GM18951 (cell line): Measurements from ENCODE around the gene OR7G2.
A peak's percentile ranks its signal among the peaks of the same experiment; 100 is the strongest.

Experiments
- POLR2A ChIP-seq: IDR thresholded peaks from 4 replicates; pipeline ENCODE4 v1.6.1; 2011; ENCODE audit warnings: mild to moderate bottlenecking; ENCODE audit not compliant: insufficient read length, insufficient read depth; ENCODE audit errors: extremely low read depth
- in situ Hi-C: fragments of 300-500 bp; cut with MboI; formaldehyde crosslinking; loops from one replicate; pipeline ENCODE4 v1.12.0; 2022; ENCODE audit warnings: low sequenced_read_pairs, mixed read lengths, inconsistent platforms; ENCODE audit not compliant: unreplicated experiment

OR7G2 gene

DNA sequence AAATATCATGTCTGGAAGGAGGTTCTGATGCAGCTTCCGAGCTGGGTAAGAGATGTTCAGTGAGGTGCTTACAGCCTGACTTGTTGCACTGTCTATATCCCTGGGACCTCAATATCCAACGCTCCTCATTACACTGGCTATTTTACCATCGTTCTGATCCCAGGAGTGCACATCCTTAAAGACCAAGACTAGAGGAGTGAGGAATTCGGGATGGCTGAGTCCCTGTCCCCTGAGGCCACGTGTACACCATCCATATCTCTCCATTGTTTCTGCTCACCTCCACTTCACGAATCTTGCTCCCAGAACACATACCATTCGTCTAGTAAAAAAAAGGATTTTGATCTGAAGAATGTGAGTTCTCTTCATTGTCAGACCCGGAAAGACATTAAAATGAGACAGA, at the start of gene OR7G2:
Gene OR7G2 (minus strand): TSS at position 101 of the 400 bp plus-strand sequence. CDS start 4,232 bp downstream, outside the sequence.
- TF ChIP-seq POLR2A: no peak
- in situ Hi-C loops: no loop called here

DNA sequence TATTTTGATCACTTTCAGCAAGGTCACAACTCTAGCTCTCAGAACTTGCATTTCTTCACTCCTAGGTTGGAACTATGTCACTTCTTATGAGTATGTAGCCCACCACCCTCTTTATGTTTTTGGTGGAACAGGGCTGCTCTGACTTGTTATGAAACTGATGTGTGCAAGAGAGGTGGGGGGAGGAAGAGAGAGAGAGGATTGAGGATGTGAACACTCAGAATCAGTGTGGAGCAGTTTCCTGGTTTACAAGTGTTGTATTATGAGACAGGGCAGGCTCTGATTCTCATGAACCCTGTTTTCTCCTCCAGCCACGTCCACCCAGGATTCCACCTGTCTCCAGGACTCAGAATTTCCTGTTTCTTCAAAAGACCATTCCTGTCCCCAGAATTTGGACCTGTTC, 49.0 kb upstream of the OR7G2 start:
- in situ Hi-C loops: no loop called here
- no peak for TF ChIP-seq POLR2A

DNA sequence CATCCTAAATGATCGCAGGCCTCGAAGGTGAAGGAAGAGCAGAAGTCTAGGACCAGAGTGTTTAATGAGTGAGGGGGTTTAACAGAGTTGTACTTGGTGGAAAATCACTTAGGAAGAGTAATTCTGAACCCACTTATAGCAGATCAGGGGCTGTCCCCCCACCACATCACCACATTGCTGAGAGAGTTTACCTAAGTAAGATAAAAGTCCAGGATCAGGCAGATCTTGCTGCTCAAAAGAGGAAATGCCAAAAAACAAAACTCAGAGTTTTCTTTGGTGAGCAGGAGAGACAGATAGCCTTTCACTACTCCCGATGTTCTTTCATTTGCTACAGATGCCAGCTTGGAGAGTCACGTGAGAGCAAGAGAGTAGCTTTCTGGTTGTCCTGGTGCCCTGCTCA, 48.3 kb upstream of the OR7G2 start:
- in situ Hi-C loops: no loop called here
- no peak for TF ChIP-seq POLR2A

DNA sequence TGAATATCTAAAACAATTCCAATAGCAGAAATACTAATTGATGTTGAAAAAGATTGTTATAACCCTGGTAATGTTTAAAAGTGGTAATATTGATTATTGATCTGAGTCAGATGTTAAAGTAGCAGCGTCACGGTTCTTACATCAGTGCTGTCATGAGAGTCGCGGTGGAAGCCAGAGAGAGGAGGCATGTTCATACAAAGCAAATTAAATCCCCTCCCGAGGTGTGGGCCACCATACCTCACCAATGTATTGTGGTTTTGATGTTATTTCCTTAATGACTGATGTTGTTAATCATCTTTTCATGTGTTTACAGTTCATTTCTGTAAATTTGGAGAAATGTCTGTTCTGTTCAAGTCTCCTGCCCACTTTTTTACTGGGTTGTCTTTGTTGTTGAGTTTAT, 44.1 kb upstream of the OR7G2 start:
- in situ Hi-C loops: no loop called here
- TF ChIP-seq POLR2A: no peak

DNA sequence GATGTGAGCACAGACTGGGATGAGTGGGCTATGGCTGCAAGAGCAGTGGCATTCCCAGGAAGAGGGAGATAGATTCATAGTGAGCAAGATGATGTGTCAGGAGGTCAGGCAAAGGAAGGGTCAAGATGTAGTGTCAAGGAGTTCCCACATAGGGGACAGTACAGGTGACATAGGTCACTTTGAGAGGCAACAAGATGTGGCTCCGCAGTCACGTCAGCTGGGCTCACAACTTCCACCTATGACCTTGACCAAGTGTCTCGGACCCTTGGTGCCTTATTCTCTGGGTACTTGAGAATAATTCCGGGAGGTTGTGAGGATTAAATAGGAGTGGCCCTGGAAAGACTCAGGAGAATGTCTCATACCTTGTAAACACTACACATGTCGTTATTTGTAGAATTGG, 43.4 kb upstream of the OR7G2 start:
- TF ChIP-seq POLR2A: no peak
- in situ Hi-C loops: no loop called here

DNA sequence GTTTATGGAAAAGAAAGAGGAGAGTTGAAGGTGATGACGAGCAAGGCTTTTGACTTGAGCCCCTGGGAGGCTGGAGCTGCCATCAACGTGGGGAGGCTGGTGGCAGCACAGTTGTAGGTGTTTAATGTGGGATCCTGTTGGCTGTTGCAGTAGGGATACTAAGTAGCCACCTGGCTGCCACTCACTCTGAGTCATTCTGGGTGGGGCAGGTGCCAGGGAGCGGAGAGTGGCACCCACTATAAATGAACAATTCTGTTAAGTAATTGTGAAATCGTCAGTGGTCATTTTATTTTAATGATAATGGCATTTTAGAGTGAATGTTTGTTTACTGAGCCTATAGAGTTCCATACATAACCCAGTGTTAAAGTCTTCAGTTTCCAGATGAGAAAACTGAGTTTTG, 42.7 kb upstream of the OR7G2 start:
- no peak for TF ChIP-seq POLR2A
- in situ Hi-C loops: loop anchor here (25.0 kb wide), 1 partner anchor 762 kb away; no protein-coding TSS in a partner anchor

DNA sequence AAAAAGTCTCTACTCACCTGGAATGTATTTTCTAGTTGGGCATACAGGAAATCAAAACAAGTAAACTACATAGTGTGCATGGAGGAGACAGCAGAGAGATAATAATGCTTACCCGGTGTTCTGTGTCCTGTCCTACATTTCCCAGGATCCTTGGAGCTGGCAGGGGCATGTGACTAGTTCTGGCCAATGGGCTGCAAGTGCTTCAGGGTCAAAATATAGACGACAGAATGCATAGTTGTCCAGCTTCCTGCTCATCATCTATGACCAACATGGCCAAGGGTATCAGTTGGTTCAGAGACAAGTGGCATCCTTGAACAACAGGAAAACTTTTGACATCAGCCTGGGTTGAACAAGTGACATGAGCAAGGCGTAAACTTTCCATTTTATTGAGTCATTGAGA, 41.4 kb upstream of the OR7G2 start:
- in situ Hi-C loops: loop anchor here (25.0 kb wide), 1 partner anchor 764 kb away; no protein-coding TSS in a partner anchor
- TF ChIP-seq POLR2A: no peak

DNA sequence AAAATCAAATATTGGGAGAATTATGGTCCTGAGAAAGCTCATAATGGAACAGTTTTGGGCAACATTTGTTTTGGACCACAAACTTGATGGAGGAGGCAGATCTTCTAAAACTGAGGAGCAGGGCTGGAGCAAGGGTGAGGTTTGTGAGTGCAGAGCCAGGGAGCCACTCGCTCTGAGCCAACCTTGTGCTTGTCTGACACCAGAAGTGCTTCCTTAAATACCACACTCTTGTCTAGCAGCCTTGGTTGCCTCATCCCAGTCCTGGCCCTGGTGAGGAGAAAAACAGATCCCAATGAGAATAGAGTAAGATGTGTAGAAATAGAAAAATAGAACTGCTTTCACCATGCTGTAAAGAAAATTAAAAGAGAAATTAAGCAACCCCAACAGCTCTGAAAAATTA, 39.6 kb upstream of the OR7G2 start:
- TF ChIP-seq POLR2A: no peak
- in situ Hi-C loops: loop anchor here (25.0 kb wide), 1 partner anchor 765 kb away; no protein-coding TSS in a partner anchor

DNA sequence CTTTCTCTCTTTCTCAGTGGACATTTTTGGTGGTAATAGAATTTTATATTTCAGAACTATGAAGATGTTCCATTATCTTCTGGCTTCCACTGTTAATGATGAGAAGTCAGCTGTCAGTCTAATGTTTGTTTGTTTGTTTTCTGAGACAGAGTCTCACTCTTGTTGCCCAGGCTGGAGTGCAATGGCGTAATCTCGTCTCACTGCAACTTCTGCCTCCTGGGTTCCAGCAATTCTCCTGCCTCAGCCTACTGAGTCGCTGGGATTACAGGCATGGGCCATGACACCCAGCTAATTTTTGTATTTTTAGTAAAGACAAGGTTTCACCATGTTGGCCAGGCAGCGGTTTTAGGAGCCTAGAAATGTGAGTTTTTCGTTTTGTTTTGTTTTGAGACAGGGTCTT, 37.6 kb upstream of the OR7G2 start:
- TF ChIP-seq POLR2A: no peak
- in situ Hi-C loops: loop anchor here (25.0 kb wide), 1 partner anchor 767 kb away; no protein-coding TSS in a partner anchor

DNA sequence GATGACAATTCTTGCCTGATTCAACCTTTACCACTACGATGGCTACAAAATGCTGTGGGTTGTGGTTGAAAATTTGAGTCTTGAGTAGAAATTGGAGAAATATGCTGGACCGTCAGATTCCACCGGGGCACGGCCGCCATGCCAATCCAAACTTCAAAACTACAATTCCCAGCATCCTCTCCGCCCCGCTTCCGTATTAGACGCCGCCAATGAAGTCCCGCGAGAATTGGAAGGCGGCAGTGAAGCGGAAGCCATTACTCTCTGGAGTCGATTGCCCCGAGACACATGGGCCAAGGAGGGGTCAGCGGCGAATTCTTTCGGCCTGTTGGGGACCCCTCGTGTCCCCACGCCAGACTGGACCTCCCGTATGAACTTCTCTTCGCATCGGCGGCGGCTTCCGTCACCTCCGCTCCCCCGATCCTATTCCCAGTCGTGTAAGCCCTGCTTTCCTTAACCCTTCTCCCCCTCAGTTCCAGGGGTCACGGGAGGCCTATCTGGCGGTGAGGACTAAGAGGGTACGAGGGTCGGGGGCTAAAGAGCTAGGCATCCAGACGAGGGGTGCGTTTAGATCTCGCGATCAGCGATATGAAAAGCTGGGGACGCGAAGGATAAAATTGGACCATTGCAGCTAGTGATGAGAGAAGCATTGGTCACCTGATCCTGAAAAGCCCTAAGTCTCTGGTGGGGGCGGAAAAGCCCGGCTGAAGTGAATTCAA, 33.0 kb upstream of the OR7G2 start, which contains the start of gene ZNF317:
Gene ZNF317 (plus strand): TSS at position 239 of the 716 bp plus-strand sequence. CDS start 15,620 bp downstream, outside the sequence.
- peak; percentile 84 for TF ChIP-seq POLR2A
- in situ Hi-C loops: loop anchor here (25.0 kb wide), 1 partner anchor 772 kb away; no protein-coding TSS in a partner anchor

DNA sequence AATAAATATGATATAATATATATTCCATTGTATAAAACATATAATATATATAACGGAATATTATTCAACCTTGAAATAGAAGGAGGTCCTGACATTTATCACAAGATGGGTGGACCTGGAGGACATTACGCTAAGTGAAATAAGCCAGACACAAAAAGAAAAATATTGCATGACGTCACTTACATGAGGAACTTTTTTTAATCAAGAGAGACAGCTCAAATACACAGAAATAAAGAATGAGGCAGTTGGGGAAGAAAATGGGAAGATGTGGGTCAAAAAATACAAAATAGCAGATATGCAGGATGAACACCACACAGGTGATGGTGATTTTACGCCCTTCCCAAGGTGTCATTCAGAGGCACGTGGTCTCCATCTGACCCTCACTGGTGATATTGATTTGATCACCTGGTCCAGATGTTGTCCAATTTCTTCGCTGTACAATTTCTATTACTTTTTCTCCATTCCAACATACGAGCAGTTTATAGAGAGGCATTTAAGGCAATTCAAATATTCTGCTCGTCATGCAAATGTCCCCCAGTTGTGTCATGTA, 32.4 kb upstream of the OR7G2 start:
- no peak for TF ChIP-seq POLR2A
- in situ Hi-C loops: loop anchor here (25.0 kb wide), 1 partner anchor 773 kb away; no protein-coding TSS in a partner anchor

DNA sequence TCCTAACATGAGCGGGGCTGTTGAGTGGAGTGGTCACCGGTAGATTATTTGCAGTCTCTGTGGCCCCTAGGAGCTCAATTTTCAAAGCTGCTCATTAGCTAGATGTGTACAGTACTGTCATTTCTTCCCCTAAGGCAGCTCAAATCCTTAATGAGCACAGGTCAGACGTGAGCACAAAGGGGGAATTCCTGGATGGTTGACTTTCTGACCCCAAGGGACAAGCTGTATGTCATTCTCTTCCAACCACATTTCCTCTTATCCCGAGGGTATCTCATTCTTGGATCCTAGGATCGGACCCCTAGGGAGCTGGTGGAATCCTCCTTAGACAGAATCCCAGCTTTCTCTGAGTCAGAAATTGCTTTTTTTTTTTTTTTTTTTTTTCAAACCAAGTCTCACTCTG, 25.1 kb upstream of the OR7G2 start:
- TF ChIP-seq POLR2A: no peak
- in situ Hi-C loops: loop anchor here (25.0 kb wide), 1 partner anchor 780 kb away; no protein-coding TSS in a partner anchor

DNA sequence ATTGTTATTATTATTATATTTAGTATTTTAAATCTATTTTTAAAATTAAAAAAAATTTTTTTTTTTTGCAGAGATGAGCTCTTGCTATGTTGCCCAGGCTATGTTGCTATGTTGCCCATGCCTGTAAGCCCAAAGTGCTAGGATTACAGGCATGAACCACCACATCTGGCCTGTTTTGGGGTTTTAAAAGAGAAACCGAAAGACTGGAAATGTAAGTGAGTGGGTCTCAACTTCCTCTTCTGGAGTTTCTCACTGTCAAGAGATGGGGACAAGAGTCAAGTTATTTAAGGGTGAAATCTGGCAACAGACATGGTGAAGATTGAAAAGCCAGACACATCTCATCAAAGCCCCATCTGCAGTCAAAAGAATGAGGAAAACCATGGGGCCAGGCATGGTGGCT, 23.7 kb upstream of the OR7G2 start:
- in situ Hi-C loops: loop anchor here (25.0 kb wide), 1 partner anchor 781 kb away; no protein-coding TSS in a partner anchor
- TF ChIP-seq POLR2A: no peak

DNA sequence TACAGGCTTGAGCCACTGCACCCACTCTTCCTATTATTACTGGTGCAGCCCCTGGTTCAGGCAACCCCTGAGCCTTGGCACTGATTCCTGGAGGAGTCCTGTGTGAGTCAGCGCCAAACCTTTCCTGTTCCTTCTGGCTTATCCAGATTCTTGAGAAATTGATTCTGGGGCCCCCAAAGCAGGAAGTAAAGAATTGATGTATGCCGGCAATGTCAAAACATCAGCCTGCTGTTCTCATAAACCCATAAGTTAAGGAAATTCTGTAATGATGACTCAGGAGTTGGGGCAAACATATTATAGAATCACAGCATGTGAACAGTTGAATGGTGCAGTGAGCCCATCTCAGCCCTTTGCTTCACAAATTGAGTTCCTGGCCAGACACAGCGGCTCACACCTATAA, 20.9 kb upstream of the OR7G2 start:
- in situ Hi-C loops: loop anchor here (25.0 kb wide), 1 partner anchor 784 kb away; no protein-coding TSS in a partner anchor
- no peak for TF ChIP-seq POLR2A
